PC-3 (cell line): ENCODE measurements around the gene SAMD11. TPM values are rescaled to one million over a fixed set of nuclear protein-coding genes. Genes with fewer than 3 reads are reported as not detected.

Experiments used
- ATAC-seq: fragments of 200-7000 bp; cut with Tn5 transposase; 2 replicates; pipeline ENCODE4 v1.9.1; 2020; ENCODE audit warnings: mild to moderate bottlenecking, moderate library complexity
- BruUV-seq: library from RNA; stranded (reverse); fragments of 400-500 nt; replicated peaks from 2 replicates; lab custom pipeline; 2021; lab: Mats Ljungman, UMichigan
- CTCF ChIA-PET: fragments of 300-600 bp; sonication (Branson Sonifier 250); formaldehyde crosslinking; loops from one replicate; lab custom pipeline; 2022; ENCODE audit warnings: antibody characterized with exemption; lab: Charles Lee
- POLR2A ChIA-PET: fragments of 300-600 bp; sonication (Branson Sonifier 250); formaldehyde crosslinking; loops from one replicate; lab custom pipeline; 2022; ENCODE audit warnings: antibody characterized with exemption; ENCODE audit not compliant: unreplicated experiment; lab: Charles Lee
- DNase-seq: peaks from one replicate; pipeline ENCODE4 v3.0.0-alpha.2; 2015
- H2AFZ ChIP-seq: fragments of 300-600 bp; sonication (generic); 2 replicates; pipeline ENCODE4 v1.6.0; 2016; ENCODE audit warnings: antibody characterized with exemption, low read length
- H3F3A ChIP-seq: fragments of 300-600 bp; sonication (generic); one replicate; pipeline ENCODE4 v1.6.0; 2017; ENCODE audit warnings: antibody characterized with exemption, low read length, control low read depth, mild to moderate bottlenecking; ENCODE audit not compliant: unreplicated experiment
- H3K27ac ChIP-seq: fragments of 300-600 bp; sonication (generic); 2 replicates; pipeline ENCODE4 v1.5.1; 2016; ENCODE audit warnings: mild to moderate bottlenecking, low read length
- H3K27me3 ChIP-seq: fragments of 300-600 bp; sonication (generic); 2 replicates; pipeline ENCODE4 v1.6.1; 2016; ENCODE audit warnings: low read length, mixed read lengths
- H3K36me3 ChIP-seq: fragments of 300-600 bp; sonication (generic); 2 replicates; pipeline ENCODE4 v1.6.1; 2016; ENCODE audit warnings: low read depth, mixed run types, low read length, mixed read lengths
- H3K4me1 ChIP-seq: fragments of 300-600 bp; sonication (generic); 2 replicates; pipeline ENCODE4 v1.5.1; 2016; ENCODE audit warnings: low read length; ENCODE audit not compliant: insufficient read depth
- H3K4me2 ChIP-seq: fragments of 300-600 bp; sonication (generic); 2 replicates; pipeline ENCODE4 v1.6.0; 2016; ENCODE audit warnings: low read length
- H3K4me3 ChIP-seq: fragments of 300-600 bp; sonication (generic); 2 replicates; pipeline ENCODE4 v1.5.1; 2016; ENCODE audit warnings: mild to moderate bottlenecking, low read length, mixed read lengths
- H3K79me2 ChIP-seq: fragments of 300-600 bp; sonication (generic); 2 replicates; pipeline ENCODE4 v1.6.1; 2017; ENCODE audit warnings: low read length, mixed read lengths
- H3K9ac ChIP-seq: fragments of 300-600 bp; sonication (generic); 2 replicates; pipeline ENCODE4 v1.6.0; 2016; ENCODE audit warnings: mild to moderate bottlenecking, low read length
- H3K9me2 ChIP-seq: fragments of 300-600 bp; sonication (generic); replicated peaks from 2 replicates; pipeline ENCODE4 v1.6.1; 2016; ENCODE audit warnings: mixed run types, low read length, mixed read lengths
- H3K9me3 ChIP-seq: fragments of 300-600 bp; sonication (generic); 2 replicates; pipeline ENCODE4 v1.6.1; 2016; ENCODE audit warnings: low read length, mixed read lengths
- H4K20me1 ChIP-seq: fragments of 300-600 bp; sonication (generic); 2 replicates; pipeline ENCODE4 v1.6.1; 2016; ENCODE audit warnings: low read length, mixed read lengths
- CTCF ChIP-seq: fragments of 300-600 bp; sonication (generic); conservative IDR thresholded peaks from 2 replicates; pipeline ENCODE4 v1.5.1; 2017; ENCODE audit warnings: antibody characterized with exemption, low read depth, mild to moderate bottlenecking, low read length
- EZH2 ChIP-seq: fragments of 300-600 bp; sonication (generic); IDR thresholded peaks from one replicate; pipeline ENCODE4 v1.6.1; 2017; ENCODE audit warnings: antibody characterized with exemption, mild to moderate bottlenecking, low read length; ENCODE audit not compliant: unreplicated experiment
- EZH2phosphoT487 ChIP-seq: fragments of 300-600 bp; sonication (generic); IDR thresholded peaks from 2 replicates; pipeline ENCODE4 v1.6.1; 2018; ENCODE audit warnings: mild to moderate bottlenecking, antibody characterized with exemption, low read length, borderline replicate concordance
- intact Hi-C: fragments of 100-400 bp; cut with micrococcal nuclease; formaldehyde crosslinking; loops from 2 replicates; pipeline ENCODE4 v1.9.0; 2023
- total RNA-seq: library from RNA; depleted of rRNA; stranded (reverse); fragments of >200 nt; gene quantifications from 2 replicates; pipeline ENCODE4 v1.2.3, GENCODE V29; 2014

SAMD11 gene
- total RNA-seq, 1 experiment from 2014 or later: 5.8 TPM

DNA sequence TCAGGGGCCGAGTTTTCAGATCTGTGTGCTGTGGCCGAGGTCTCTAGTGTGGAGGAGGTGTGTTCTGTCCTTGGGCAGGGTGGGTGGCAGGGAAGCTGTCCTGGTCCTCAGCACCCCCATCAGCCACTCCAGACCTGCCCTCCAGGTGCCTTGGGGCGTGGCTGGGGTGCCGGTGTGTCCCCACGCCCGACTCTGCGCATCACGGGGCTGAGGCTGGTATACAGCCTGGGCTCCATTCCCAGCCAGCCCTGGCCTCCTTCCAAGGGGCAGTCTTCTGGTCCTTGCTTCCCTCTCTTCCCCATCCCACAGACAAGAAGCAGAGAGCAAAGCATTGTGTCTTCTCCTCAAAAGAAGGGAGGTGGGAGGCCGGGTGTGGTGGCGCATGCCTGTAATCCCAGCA is 4.0 kb downstream of the SAMD11 start:
- CTCF ChIA-PET: no interaction called here
- H3K4me3 ChIP-seq: no peak overlapping the region
- H3K27ac ChIP-seq: no peak overlapping the region
- DNase-seq (no peak), ATAC-seq (no peak)
- POLR2A ChIA-PET: no interaction called here
- no peaks in the 10 kb centered on the region for H3K36me3 ChIP-seq
- no peaks in the 10 kb centered on the region for H3K79me2 ChIP-seq
- H4K20me1 ChIP-seq: no peaks in the 10 kb centered on the region
- no peaks in the 10 kb centered on the region for H3K9me3 ChIP-seq
- no TSS peak for BruUV-seq
- no peak overlapping the region for H3K9ac ChIP-seq
- no peak overlapping the region for H3K4me2 ChIP-seq
- no peaks in the 10 kb centered on the region for H3F3A ChIP-seq
- H2AFZ ChIP-seq: no peak overlapping the region
- intact Hi-C loops: no loop called here
- TF ChIP-seq CTCF (no peak), EZH2 (no peak), EZH2phosphoT487 (no peak)
- H3K4me1 ChIP-seq: peaks cover 10% of the 10 kb centered on the region
- H3K9me2 ChIP-seq: no peaks in the 10 kb centered on the region
- peaks cover 42% of the 10 kb centered on the region for H3K27me3 ChIP-seq

DNA sequence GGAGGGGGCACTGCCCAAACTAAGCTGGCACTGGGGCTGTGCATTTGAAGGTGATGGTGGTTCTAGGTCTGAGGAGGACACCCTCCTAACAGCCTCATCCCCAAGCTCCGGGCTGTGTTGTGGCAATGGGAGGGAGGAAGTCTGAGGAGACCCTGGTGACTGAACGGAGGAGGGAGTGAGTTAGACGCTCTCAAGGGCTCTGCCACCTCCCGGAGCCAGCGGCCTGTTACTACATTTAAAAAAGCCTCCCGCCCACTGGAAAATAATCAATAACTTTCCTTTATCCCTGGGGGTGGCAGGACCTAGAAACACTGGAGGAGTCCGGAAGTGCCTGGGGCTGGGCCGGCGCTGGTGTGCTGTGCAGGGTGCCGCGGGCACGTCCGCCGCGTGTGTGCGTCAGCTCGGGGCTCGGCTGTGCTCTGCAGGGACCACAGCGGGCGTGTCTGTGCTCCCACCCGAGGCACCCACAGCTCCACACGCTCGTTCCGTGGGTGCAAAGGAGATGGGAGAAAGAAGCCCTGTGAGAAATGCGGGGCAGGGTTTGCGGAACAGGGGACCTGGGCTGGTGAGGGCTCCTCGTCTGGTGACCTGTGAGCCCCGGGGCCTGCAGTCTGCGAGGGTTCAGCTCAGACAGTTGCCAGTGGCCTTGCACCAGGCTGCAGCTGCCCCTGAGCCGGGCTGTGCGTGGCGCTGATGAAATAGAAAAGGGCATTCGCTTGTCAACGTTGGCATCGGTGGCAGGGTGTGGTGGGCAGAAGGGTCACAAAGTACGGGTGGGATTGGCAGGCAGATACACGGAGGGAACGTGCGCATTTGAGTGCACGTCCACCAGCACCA is 5.3 kb downstream of the SAMD11 start:
- no peaks in the 10 kb centered on the region for H3K9me3 ChIP-seq
- ATAC-seq (no peak), DNase-seq (no peak)
- TF ChIP-seq EZH2phosphoT487: no peak
- no peak for TF ChIP-seq CTCF
- no peak for TF ChIP-seq EZH2
- intact Hi-C loops: no loop called here
- H3K9me2 ChIP-seq: no peaks in the 10 kb centered on the region
- no TSS peak for BruUV-seq
- no peaks in the 10 kb centered on the region for H3K36me3 ChIP-seq
- H3K27me3 ChIP-seq: peaks cover 34% of the 10 kb centered on the region
- no peaks in the 10 kb centered on the region for H3K79me2 ChIP-seq
- CTCF ChIA-PET: no interaction called here
- no peak overlapping the region for H3K4me2 ChIP-seq
- H3K4me3 ChIP-seq: no peak overlapping the region
- H3K9ac ChIP-seq: no peak overlapping the region
- H3F3A ChIP-seq: no peaks in the 10 kb centered on the region
- H3K4me1 ChIP-seq: peaks cover 14% of the 10 kb centered on the region
- no peak overlapping the region for H3K27ac ChIP-seq
- POLR2A ChIA-PET: no interaction called here
- H2AFZ ChIP-seq: no peak overlapping the region
- H4K20me1 ChIP-seq: no peaks in the 10 kb centered on the region
